Suprapubic skin (tissue), 4 donors: ENCODE results near the gene BZW1.

Source experiments
- EP300 ChIP-seq: sonication (generic); formaldehyde crosslinking; IDR thresholded peaks from one replicate; pipeline ENCODE4 v1.6.1; 2017; ENCODE audit warnings: antibody characterized with exemption
- POLR2A ChIP-seq, 2 donors: fragments of 450-650 bp; IDR thresholded peaks; one replicate each; pipeline ENCODE4 v1.6.1; 2017; ENCODE audit warnings: antibody characterized with exemption in 2 of 2, mild to moderate bottlenecking in 2 of 2, moderate library complexity in 2 of 2
- POLR2AphosphoS5 ChIP-seq, 3 donors: sonication (generic); formaldehyde crosslinking; IDR thresholded peaks; one replicate each; pipeline ENCODE4 v1.6.1; 2017; ENCODE audit warnings: antibody characterized with exemption in 3 of 3
- TF ChIP-seq, protein P1 (sequence below), 2 donors: fragments of 200-600 bp in 1 of 2; fragments of 450-650 bp in 1 of 2; sonication (generic) in 1 of 2; IDR thresholded peaks; one replicate each; pipeline ENCODE4 v1.5.1; 2016 to 2019; ENCODE audit warnings: antibody characterized with exemption in 2 of 2, mild to moderate bottlenecking in 1 of 2, moderate library complexity in 1 of 2

- no peak for TF ChIP-seq POLR2A (IDR thresholded peaks at IDR 0.05)
- TF ChIP-seq, protein P1, sequence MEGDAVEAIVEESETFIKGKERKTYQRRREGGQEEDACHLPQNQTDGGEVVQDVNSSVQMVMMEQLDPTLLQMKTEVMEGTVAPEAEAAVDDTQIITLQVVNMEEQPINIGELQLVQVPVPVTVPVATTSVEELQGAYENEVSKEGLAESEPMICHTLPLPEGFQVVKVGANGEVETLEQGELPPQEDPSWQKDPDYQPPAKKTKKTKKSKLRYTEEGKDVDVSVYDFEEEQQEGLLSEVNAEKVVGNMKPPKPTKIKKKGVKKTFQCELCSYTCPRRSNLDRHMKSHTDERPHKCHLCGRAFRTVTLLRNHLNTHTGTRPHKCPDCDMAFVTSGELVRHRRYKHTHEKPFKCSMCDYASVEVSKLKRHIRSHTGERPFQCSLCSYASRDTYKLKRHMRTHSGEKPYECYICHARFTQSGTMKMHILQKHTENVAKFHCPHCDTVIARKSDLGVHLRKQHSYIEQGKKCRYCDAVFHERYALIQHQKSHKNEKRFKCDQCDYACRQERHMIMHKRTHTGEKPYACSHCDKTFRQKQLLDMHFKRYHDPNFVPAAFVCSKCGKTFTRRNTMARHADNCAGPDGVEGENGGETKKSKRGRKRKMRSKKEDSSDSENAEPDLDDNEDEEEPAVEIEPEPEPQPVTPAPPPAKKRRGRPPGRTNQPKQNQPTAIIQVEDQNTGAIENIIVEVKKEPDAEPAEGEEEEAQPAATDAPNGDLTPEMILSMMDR (IDR thresholded peaks at IDR 0.05) = no peak
- TF ChIP-seq POLR2AphosphoS5 (IDR thresholded peaks at IDR 0.05) = no peak
- no peak for TF ChIP-seq EP300
Observed at GRCh38 chr2:200762127-200762526, 49.6 kb upstream of the BZW1 start.
